WERI-Rb-1 (cell line): ENCODE results near the gene LENG1.

Source experiments
- DNase-seq: peaks from one replicate; pipeline ENCODE4 v3.0.0-alpha.2; 2020
- H3K27ac ChIP-seq: fragments of 250-450 bp; sonication (Bioruptor Pico); 2 replicates; pipeline ENCODE4 v1.5.1; 2020; ENCODE audit warnings: mild to moderate bottlenecking, moderate library complexity
- H3K27me3 ChIP-seq: fragments of 250-450 bp; sonication (Bioruptor Pico); 2 replicates; pipeline ENCODE4 v1.5.1; 2021; ENCODE audit warnings: mild to moderate bottlenecking, low read depth, moderate library complexity; ENCODE audit not compliant: insufficient read depth, severe bottlenecking
- H3K36me3 ChIP-seq: fragments of 250-450 bp; sonication (Bioruptor Pico); 2 replicates; pipeline ENCODE4 v1.5.1; 2020; ENCODE audit warnings: mild to moderate bottlenecking, moderate library complexity
- H3K4me3 ChIP-seq: 2 replicates; pipeline ENCODE4 v1.5.1; 2011; ENCODE audit warnings: low read depth, mild to moderate bottlenecking, control low read depth, low read length
- H3K9me3 ChIP-seq: fragments of 250-450 bp; sonication (Bioruptor Pico); 2 replicates; pipeline ENCODE4 v1.5.1; 2021; ENCODE audit warnings: mild to moderate bottlenecking, moderate library complexity; ENCODE audit not compliant: severe bottlenecking
- TF ChIP-seq, protein P1 (sequence below): IDR thresholded peaks from 2 replicates; pipeline ENCODE4 v1.5.1; 2011; ENCODE audit warnings: low read depth, mild to moderate bottlenecking, control low read depth, inconsistent platforms, low read length

LENG1 gene

DNA sequence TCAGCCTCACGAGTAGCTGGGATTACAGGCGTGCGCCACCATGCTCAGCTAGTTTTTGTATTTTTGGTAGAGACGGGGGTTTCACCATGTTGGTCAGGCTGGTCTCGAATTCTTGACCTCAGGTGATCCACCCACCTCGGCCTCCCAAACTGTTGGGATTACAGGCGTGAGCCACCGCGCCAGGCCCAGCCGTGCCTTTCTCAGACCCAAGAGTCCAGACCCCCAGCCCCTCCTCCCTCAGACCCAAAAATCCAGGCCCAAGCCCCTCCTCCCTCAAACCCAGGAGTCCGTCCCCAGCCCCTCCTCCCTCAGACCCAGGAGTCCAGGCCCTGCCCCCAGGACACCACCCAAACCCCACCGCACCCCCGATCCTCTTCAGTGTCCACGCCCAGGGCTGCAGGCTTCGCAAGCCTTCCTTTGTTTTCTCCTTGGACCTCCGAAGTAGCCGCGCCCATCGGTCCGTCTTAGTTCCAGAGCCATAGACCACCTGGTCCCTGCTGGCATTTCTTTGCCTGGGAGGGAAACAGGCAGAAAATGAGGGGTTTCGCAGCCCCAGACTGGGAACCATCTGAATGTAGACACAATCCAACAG, 9.7 kb upstream of the LENG1 start:
- H3K27me3 ChIP-seq: no peaks in the 10 kb centered on the region
- no peak overlapping the region for H3K4me3 ChIP-seq
- H3K27ac ChIP-seq: no peak overlapping the region
- H3K9me3 ChIP-seq: no peaks in the 10 kb centered on the region
- no peak for DNase-seq
- H3K36me3 ChIP-seq: no peaks in the 10 kb centered on the region
- TF ChIP-seq, protein P1, sequence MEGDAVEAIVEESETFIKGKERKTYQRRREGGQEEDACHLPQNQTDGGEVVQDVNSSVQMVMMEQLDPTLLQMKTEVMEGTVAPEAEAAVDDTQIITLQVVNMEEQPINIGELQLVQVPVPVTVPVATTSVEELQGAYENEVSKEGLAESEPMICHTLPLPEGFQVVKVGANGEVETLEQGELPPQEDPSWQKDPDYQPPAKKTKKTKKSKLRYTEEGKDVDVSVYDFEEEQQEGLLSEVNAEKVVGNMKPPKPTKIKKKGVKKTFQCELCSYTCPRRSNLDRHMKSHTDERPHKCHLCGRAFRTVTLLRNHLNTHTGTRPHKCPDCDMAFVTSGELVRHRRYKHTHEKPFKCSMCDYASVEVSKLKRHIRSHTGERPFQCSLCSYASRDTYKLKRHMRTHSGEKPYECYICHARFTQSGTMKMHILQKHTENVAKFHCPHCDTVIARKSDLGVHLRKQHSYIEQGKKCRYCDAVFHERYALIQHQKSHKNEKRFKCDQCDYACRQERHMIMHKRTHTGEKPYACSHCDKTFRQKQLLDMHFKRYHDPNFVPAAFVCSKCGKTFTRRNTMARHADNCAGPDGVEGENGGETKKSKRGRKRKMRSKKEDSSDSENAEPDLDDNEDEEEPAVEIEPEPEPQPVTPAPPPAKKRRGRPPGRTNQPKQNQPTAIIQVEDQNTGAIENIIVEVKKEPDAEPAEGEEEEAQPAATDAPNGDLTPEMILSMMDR: no peak

DNA sequence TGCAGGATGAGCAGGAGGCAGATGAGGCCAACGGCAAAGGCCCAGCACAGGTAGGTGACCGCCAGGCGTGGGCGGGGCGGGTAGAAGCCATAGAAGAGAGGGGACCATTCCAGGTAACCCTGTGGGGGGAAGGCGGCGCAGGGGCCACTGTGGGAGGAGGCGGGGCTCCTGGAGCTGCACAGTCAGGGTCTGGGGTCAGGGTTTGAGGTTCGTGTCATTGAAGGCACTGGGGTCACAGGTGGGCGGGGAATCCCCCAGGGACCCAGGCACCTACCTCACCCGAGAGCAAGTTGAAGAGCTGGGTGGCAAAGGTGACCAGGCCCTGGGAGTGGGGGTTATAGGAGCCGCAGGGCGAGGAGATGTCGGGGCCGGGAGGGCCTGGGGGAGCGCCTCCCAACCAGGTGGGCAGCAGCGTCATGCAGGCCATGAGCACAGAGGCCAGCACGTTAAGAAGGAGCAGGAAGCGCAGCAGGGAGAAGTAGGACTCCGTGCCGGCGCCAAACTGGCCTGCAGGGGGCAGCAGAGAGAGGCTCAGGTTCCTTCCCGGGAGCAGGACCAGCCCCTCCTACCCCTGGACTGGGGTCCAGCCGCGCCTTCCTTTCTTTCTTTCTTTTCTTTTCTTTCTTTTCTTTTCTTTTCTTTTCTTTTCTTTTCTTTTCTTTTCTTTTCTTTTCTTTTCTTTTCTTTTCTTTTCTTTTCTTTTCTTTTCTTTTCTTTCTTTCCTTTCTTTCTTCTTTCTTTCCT, 8.8 kb upstream of the LENG1 start:
- H3K27me3 ChIP-seq: no peaks in the 10 kb centered on the region
- H3K36me3 ChIP-seq: no peaks in the 10 kb centered on the region
- no peaks in the 10 kb centered on the region for H3K9me3 ChIP-seq
- H3K27ac ChIP-seq: no peak overlapping the region
- peak; percentile 93 for DNase-seq
- TF ChIP-seq, protein P1: peak; percentile 89
- no peak overlapping the region for H3K4me3 ChIP-seq

DNA sequence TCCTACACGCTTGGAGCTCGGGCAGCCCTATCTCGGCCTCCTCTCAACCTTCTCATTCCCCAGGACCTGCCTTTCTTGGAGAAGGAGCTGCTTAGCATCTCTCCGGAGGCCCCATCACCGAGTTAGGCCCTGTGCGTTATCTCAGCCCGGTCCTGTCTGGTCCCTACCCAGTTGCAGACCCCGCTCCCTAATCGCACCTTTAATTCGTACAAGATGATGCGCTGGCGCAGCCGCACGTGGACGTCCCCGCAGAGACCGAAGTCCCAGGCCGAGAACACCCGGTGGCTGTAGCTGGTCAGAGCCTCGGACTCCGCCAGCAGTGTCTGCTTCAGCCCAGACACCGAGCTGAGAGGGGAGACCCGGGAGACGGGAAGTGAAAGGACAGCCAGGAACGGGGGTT, 5.7 kb upstream of the LENG1 start:
- DNase-seq: no peak
- TF ChIP-seq, protein P1: no peak
- Histone ChIP-seq H3K27ac (no peak overlapping the region), H3K27me3 (no peaks in the 10 kb centered on the region), H3K36me3 (no peaks in the 10 kb centered on the region), H3K9me3 (no peaks in the 10 kb centered on the region), H3K4me3 (no peak overlapping the region)

DNA sequence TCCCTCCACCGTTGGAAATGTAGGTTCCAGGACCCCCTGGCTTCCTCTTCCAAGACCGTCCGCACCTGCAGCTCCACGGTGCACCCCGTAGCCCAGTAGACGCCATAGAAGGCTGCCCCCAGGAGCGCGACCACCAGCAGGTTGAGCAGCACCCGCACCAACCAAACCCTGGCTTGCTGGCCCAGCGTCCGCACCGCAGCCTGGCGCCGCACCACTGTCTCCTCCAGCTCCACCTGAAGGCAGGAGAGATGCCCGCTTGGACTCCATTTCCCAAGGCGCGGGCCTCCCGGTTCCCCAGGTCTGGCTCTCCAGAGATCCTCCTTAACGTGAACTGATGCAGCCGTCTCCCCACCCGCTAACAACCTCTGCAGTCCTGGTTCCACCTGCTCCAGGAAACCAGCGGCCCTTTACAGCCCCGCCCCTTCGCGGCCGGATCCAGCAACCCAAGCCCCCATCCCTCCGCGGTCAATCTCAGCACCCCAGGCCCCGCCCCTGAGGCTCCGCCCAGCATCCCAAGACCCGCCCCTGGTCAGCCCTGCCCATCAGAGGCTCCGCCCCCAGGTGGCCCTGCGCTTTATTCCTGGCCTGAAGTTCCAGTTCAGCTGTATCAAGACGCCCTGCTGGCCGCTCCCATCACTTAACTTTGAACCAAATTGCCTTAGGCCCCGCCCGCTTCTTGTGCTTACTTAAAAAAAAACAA, 5.0 kb upstream of the LENG1 start:
- no peaks in the 10 kb centered on the region for H3K27me3 ChIP-seq
- H3K4me3 ChIP-seq: no peak overlapping the region
- no peaks in the 10 kb centered on the region for H3K36me3 ChIP-seq
- H3K9me3 ChIP-seq: no peaks in the 10 kb centered on the region
- DNase-seq: no peak
- TF ChIP-seq, protein P1: no peak
- H3K27ac ChIP-seq: no peak overlapping the region

DNA sequence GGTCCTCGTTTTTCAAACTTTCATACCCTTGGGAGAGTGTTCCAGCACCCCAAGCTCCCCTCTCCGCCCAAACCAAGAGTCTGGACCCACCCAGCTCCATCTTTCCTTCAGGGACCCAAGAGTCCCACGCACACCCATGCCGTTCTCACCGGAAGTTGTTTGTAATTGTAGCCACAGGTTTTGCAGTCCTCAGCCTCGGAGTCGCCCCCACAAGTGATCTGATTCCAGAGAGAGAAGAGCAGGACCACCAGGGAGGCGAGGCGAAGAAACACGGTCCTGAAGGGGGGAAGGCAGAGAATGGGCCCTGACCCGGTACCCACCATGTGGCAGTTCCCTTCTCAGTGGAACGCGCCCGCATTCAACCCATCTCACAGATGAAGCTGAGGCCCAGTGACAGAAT, 3.4 kb upstream of the LENG1 start:
- Histone ChIP-seq H3K27me3 (no peaks in the 10 kb centered on the region), H3K9me3 (no peaks in the 10 kb centered on the region), H3K36me3 (peaks cover 5% of the 10 kb centered on the region), H3K27ac (no peak overlapping the region), H3K4me3 (no peak overlapping the region)
- TF ChIP-seq, protein P1: no peak
- no peak for DNase-seq
